Activated CD4-positive, CD25-positive, alpha-beta regulatory T cell treated with anti-CD3 and anti-CD28 coated beads, Interleukin-2, amount 50 U/mL, for 24 hours (primary cell): ENCODE results near the gene SCYL1.

Source experiments
- ATAC-seq, 2 donors: fragments of 150-1000 bp; cut with Tn5 transposase; one replicate each; pipeline ENCODE4 v1.10.0; 2021; ENCODE audit warnings: mild to moderate bottlenecking in 1 of 2, moderate library complexity in 1 of 2

The SCYL1 gene

DNA sequence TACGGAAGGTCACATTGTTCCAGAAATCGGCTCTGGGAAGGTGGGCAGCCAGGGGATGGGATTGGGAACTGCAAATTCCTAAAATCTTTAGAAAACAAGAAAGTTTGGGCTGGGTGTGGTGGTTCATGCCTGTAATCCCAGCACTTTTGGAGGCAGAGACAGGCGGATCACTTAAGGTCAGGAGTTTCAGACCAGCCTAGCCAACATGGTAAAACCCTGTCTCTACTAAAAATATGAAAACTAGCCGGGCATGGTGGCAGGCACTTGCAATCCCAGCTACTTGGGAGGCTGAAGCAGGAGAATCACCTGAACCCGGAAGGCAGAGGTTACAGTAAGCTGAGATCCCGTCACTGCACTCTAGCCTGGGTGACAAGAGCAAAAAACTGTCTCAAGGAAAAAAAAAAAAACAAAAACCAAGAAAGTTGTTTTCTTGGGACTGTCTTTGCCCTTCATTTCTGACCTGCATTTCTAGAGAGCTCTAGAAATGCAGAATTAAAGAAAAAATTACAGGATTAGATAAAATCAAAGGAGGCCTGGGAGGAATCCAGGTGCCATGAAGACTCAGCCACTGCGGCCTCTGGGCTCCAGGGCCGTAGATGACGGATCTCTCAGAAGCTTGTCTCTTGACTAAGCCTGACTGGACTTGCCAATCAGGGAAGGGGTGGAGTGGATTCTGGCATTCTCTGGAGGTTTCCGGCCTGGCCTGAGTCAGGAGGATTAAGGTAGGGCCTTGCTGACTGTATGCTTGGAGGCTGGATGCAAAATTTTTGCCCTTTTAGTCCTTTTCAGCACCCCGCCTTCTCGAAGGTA lies 31.3 kb upstream of the SCYL1 start:
- ATAC-seq: no peak

DNA sequence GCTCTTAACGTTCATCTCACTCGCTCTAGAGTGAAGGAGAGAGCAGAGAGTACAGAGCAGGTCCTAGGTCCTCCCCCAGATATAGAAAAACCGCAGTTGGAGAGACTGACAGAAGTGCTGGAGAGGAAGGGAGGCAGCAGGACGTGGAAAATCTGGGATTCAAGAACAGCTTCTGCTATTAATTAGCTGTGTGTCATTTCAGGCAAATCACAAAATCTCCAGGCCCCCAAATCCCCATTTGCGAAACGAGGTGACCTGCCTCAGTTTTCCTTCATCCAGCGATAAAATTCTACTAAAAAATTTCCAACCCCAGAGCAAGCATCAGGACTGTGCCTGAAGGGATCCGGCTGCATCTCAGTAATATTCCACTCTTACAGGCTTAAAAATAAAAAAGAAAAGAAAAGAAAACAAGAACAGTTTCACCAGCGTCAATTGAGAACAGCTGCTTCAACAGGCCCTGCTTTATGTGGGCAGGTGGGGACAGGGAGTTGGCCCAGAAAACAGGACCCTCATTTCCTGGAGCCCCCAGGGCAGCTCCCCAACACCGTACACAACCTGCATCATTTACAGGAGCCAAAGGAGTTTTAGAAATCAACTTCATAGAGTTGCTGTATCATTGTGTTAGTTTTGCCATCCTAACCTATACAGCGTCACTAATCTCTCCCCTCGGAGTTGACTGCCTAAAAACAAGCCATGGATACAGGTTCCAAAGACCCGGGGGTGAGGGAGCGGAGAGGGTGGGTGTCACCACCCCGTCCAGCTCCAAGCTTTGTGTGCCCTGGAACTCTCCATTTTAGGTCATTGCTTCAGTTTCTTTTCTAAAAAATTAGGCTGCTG lies 28.4 kb upstream of the SCYL1 start:
- no peak for ATAC-seq

DNA sequence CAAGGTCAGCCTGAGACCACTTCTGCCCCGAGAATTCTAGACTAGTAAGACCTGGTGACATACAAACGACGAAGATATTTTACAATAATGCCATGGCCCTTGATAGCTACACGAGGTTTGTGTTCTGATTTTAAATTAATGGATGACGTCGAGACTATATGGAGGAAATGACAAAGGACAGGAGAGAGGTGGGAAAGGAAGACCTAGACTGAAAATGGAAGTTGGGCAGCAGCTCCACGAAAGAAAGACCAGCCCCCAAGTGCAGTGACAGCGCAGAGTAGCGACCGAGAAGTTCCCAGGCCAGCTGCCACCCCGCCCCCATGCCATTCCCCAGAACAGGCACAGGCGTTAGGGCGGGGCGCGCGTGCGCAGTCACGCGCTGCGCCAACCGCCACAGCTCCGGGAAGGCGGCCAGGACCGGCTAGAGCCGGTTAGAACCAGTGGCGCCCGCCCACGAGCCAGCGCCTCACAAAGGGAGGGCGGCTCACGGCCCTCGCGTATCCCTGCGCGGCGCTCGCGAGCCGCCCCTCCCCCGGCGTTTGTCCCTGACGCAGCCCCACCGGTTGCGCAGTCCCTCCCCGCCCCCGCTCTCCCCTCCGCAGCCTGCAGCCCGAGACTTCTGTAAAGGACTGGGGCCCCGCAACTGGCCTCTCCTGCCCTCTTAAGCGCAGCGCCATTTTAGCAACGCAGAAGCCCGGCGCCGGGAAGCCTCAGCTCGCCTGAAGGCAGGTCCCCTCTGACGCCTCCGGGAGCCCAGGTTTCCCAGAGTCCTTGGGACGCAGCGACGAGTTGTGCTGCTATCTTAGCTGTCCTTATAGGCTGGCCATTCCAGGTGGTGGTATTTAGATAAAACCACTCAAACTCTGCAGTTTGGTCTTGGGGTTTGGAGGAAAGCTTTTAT lies 27.5 kb upstream of the SCYL1 start:
- ATAC-seq: peak; percentile 76 to 79

DNA sequence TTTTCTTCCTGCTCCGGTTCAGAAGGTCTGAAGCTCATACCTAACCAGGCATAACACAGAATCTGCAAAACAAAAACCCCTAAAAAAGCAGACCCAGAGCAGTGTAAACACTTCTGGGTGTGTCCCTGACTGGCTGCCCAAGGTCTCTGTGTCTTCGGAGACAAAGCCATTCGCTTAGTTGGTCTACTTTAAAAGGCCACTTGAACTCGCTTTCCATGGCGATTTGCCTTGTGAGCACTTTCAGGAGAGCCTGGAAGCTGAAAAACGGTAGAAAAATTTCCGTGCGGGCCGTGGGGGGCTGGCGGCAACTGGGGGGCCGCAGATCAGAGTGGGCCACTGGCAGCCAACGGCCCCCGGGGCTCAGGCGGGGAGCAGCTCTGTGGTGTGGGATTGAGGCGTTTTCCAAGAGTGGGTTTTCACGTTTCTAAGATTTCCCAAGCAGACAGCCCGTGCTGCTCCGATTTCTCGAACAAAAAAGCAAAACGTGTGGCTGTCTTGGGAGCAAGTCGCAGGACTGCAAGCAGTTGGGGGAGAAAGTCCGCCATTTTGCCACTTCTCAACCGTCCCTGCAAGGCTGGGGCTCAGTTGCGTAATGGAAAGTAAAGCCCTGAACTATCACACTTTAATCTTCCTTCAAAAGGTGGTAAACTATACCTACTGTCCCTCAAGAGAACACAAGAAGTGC lies 26.7 kb upstream of the SCYL1 start:
- no peak for ATAC-seq

DNA sequence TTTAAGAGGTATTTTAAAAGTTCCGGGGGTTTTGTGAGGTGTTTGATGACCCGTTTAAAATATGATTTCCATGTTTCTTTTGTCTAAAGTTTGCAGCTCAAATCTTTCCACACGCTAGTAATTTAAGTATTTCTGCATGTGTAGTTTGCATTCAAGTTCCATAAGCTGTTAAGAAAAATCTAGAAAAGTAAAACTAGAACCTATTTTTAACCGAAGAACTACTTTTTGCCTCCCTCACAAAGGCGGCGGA lies 26.2 kb upstream of the SCYL1 start:
- ATAC-seq: no peak

DNA sequence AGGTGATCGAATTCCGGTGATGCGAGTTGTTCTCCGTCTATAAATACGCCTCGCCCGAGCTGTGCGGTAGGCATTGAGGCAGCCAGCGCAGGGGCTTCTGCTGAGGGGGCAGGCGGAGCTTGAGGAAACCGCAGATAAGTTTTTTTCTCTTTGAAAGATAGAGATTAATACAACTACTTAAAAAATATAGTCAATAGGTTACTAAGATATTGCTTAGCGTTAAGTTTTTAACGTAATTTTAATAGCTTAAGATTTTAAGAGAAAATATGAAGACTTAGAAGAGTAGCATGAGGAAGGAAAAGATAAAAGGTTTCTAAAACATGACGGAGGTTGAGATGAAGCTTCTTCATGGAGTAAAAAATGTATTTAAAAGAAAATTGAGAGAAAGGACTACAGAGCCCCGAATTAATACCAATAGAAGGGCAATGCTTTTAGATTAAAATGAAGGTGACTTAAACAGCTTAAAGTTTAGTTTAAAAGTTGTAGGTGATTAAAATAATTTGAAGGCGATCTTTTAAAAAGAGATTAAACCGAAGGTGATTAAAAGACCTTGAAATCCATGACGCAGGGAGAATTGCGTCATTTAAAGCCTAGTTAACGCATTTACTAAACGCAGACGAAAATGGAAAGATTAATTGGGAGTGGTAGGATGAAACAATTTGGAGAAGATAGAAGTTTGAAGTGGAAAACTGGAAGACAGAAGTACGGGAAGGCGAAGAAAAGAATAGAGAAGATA lies 25.7 kb upstream of the SCYL1 start, which contains the start of gene MALAT1:
Gene MALAT1, plus strand, starts transcription at position 69 of the 736 bp plus-strand sequence.
- peak; percentile 11 to 23 for ATAC-seq

DNA sequence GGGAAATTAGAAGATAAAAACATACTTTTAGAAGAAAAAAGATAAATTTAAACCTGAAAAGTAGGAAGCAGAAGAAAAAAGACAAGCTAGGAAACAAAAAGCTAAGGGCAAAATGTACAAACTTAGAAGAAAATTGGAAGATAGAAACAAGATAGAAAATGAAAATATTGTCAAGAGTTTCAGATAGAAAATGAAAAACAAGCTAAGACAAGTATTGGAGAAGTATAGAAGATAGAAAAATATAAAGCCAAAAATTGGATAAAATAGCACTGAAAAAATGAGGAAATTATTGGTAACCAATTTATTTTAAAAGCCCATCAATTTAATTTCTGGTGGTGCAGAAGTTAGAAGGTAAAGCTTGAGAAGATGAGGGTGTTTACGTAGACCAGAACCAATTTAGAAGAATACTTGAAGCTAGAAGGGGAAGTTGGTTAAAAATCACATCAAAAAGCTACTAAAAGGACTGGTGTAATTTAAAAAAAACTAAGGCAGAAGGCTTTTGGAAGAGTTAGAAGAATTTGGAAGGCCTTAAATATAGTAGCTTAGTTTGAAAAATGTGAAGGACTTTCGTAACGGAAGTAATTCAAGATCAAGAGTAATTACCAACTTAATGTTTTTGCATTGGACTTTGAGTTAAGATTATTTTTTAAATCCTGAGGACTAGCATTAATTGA lies 25.0 kb upstream of the SCYL1 start:
- no peak for ATAC-seq

DNA sequence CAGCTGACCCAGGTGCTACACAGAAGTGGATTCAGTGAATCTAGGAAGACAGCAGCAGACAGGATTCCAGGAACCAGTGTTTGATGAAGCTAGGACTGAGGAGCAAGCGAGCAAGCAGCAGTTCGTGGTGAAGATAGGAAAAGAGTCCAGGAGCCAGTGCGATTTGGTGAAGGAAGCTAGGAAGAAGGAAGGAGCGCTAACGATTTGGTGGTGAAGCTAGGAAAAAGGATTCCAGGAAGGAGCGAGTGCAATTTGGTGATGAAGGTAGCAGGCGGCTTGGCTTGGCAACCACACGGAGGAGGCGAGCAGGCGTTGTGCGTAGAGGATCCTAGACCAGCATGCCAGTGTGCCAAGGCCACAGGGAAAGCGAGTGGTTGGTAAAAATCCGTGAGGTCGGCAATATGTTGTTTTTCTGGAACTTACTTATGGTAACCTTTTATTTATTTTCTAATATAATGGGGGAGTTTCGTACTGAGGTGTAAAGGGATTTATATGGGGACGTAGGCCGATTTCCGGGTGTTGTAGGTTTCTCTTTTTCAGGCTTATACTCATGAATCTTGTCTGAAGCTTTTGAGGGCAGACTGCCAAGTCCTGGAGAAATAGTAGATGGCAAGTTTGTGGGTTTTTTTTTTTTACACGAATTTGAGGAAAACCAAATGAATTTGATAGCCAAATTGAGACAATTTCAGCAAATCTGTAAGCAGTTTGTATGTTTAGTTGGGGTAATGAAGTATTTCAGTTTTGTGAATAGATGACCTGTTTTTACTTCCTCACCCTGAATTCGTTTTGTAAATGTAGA lies 24.3 kb upstream of the SCYL1 start:
- no peak for ATAC-seq

DNA sequence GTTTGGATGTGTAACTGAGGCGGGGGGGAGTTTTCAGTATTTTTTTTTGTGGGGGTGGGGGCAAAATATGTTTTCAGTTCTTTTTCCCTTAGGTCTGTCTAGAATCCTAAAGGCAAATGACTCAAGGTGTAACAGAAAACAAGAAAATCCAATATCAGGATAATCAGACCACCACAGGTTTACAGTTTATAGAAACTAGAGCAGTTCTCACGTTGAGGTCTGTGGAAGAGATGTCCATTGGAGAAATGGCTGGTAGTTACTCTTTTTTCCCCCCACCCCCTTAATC lies 23.8 kb upstream of the SCYL1 start:
- ATAC-seq: no peak

DNA sequence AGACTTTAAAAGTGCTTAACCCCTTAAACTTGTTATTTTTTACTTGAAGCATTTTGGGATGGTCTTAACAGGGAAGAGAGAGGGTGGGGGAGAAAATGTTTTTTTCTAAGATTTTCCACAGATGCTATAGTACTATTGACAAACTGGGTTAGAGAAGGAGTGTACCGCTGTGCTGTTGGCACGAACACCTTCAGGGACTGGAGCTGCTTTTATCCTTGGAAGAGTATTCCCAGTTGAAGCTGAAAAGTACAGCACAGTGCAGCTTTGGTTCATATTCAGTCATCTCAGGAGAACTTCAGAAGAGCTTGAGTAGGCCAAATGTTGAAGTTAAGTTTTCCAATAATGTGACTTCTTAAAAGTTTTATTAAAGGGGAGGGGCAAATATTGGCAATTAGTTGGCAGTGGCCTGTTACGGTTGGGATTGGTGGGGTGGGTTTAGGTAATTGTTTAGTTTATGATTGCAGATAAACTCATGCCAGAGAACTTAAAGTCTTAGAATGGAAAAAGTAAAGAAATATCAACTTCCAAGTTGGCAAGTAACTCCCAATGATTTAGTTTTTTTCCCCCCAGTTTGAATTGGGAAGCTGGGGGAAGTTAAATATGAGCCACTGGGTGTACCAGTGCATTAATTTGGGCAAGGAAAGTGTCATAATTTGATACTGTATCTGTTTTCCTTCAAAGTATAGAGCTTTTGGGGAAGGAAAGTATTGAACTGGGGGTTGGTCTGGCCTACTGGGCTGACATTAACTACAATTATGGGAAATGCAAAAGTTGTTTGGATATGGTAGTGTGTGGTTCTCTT lies 23.2 kb upstream of the SCYL1 start:
- ATAC-seq: no peak

DNA sequence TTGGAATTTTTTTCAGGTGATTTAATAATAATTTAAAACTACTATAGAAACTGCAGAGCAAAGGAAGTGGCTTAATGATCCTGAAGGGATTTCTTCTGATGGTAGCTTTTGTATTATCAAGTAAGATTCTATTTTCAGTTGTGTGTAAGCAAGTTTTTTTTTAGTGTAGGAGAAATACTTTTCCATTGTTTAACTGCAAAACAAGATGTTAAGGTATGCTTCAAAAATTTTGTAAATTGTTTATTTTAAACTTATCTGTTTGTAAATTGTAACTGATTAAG lies 22.7 kb upstream of the SCYL1 start:
- no peak for ATAC-seq

DNA sequence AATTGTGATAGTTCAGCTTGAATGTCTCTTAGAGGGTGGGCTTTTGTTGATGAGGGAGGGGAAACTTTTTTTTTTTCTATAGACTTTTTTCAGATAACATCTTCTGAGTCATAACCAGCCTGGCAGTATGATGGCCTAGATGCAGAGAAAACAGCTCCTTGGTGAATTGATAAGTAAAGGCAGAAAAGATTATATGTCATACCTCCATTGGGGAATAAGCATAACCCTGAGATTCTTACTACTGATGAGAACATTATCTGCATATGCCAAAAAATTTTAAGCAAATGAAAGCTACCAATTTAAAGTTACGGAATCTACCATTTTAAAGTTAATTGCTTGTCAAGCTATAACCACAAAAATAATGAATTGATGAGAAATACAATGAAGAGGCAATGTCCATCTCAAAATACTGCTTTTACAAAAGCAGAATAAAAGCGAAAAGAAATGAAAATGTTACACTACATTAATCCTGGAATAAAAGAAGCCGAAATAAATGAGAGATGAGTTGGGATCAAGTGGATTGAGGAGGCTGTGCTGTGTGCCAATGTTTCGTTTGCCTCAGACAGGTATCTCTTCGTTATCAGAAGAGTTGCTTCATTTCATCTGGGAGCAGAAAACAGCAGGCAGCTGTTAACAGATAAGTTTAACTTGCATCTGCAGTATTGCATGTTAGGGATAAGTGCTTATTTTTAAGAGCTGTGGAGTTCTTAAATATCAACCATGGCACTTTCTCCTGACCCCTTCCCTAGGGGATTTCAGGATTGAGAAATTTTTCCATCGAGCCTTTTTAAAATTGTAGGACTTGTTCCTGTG lies 22.1 kb upstream of the SCYL1 start:
- ATAC-seq: no peak

DNA sequence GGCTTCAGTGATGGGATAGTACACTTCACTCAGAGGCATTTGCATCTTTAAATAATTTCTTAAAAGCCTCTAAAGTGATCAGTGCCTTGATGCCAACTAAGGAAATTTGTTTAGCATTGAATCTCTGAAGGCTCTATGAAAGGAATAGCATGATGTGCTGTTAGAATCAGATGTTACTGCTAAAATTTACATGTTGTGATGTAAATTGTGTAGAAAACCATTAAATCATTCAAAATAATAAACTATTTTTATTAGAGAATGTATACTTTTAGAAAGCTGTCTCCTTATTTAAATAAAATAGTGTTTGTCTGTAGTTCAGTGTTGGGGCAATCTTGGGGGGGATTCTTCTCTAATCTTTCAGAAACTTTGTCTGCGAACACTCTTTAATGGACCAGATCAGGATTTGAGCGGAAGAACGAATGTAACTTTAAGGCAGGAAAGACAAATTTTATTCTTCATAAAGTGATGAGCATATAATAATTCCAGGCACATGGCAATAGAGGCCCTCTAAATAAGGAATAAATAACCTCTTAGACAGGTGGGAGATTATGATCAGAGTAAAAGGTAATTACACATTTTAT lies 21.4 kb upstream of the SCYL1 start:
- ATAC-seq: no peak

DNA sequence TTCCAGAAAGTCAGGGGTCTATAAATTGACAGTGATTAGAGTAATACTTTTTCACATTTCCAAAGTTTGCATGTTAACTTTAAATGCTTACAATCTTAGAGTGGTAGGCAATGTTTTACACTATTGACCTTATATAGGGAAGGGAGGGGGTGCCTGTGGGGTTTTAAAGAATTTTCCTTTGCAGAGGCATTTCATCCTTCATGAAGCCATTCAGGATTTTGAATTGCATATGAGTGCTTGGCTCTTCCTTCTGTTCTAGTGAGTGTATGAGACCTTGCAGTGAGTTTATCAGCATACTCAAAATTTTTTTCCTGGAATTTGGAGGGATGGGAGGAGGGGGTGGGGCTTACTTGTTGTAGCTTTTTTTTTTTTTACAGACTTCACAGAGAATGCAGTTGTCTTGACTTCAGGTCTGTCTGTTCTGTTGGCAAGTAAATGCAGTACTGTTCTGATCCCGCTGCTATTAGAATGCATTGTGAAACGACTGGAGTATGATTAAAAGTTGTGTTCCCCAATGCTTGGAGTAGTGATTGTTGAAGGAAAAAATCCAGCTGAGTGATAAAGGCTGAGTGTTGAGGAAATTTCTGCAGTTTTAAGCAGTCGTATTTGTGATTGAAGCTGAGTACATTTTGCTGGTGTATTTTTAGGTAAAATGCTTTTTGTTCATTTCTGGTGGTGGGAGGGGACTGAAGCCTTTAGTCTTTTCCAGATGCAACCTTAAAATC lies 20.8 kb upstream of the SCYL1 start:
- ATAC-seq: no peak

DNA sequence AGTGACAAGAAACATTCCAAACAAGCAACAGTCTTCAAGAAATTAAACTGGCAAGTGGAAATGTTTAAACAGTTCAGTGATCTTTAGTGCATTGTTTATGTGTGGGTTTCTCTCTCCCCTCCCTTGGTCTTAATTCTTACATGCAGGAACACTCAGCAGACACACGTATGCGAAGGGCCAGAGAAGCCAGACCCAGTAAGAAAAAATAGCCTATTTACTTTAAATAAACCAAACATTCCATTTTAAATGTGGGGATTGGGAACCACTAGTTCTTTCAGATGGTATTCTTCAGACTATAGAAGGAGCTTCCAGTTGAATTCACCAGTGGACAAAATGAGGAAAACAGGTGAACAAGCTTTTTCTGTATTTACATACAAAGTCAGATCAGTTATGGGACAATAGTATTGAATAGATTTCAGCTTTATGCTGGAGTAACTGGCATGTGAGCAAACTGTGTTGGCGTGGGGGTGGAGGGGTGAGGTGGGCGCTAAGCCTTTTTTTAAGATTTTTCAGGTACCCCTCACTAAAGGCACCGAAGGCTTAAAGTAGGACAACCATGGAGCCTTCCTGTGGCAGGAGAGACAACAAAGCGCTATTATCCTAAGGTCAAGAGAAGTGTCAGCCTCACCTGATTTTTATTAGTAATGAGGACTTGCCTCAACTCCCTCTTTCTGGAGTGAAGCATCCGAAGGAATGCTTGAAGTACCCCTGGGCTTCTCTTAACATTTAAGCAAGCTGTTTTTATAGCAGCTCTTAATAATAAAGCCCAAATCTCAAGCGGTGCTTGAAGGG lies 20.0 kb upstream of the SCYL1 start:
- no peak for ATAC-seq

DNA sequence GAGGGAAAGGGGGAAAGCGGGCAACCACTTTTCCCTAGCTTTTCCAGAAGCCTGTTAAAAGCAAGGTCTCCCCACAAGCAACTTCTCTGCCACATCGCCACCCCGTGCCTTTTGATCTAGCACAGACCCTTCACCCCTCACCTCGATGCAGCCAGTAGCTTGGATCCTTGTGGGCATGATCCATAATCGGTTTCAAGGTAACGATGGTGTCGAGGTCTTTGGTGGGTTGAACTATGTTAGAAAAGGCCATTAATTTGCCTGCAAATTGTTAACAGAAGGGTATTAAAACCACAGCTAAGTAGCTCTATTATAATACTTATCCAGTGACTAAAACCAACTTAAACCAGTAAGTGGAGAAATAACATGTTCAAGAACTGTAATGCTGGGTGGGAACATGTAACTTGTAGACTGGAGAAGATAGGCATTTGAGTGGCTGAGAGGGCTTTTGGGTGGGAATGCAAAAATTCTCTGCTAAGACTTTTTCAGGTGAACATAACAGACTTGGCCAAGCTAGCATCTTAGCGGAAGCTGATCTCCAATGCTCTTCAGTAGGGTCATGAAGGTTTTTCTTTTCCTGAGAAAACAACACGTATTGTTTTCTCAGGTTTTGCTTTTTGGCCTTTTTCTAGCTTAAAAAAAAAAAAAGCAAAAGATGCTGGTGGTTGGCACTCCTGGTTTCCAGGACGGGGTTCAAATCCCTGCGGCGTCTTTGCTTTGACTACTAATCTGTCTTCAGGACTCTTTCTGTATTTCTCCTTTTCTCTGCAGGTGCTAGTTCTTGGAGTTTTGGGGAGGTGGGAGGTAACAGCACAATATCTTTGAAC lies 19.2 kb upstream of the SCYL1 start:
- no peak for ATAC-seq
